H1 (cell line): ENCODE measurements around the gene ORC5.

Experiments
- SP2 ChIP-seq: IDR thresholded peaks from 2 replicates; pipeline ENCODE4 v1.6.1; 2012; ENCODE audit warnings: mild to moderate bottlenecking, low read length, inconsistent platforms
- YY1 ChIP-seq: IDR thresholded peaks from 2 replicates; pipeline ENCODE4 v1.6.1; 2011; ENCODE audit warnings: low read depth, mild to moderate bottlenecking, low read length
- TF ChIP-seq, protein P1 (sequence below), 3 experiments: IDR thresholded peaks; 1 replicate in 2 of 3; 2 replicates in 1 of 3; pipeline versions ENCODE4 v1.5.1 to v1.6.1; 2011; ENCODE audit warnings: low read length in 3 of 3, mild to moderate bottlenecking in 3 of 3, inconsistent platforms in 2 of 3, low read depth in 1 of 3, moderate library complexity in 1 of 3; ENCODE audit not compliant: insufficient read depth in 1 of 3; ENCODE audit errors: control extremely low read depth in 1 of 3

GRCh38 chr7:104192434-104192833 is 15.4 kb downstream of the ORC5 start:
- TF ChIP-seq, protein P1, sequence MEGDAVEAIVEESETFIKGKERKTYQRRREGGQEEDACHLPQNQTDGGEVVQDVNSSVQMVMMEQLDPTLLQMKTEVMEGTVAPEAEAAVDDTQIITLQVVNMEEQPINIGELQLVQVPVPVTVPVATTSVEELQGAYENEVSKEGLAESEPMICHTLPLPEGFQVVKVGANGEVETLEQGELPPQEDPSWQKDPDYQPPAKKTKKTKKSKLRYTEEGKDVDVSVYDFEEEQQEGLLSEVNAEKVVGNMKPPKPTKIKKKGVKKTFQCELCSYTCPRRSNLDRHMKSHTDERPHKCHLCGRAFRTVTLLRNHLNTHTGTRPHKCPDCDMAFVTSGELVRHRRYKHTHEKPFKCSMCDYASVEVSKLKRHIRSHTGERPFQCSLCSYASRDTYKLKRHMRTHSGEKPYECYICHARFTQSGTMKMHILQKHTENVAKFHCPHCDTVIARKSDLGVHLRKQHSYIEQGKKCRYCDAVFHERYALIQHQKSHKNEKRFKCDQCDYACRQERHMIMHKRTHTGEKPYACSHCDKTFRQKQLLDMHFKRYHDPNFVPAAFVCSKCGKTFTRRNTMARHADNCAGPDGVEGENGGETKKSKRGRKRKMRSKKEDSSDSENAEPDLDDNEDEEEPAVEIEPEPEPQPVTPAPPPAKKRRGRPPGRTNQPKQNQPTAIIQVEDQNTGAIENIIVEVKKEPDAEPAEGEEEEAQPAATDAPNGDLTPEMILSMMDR (IDR thresholded peaks at IDR 0.05; ENCODE audit: control extremely low read depth in 1 of 3, insufficient read depth in 1 of 3, low read depth in 1 of 3, low read length in 3 of 3): no peak
- TF ChIP-seq SP2 (no peak), YY1 (no peak)
